Adrenal gland (tissue), 12 donors: ENCODE results near the gene TLE6. TPM values are rescaled to one million over a fixed set of nuclear protein-coding genes. Genes with fewer than 3 reads are reported as not detected.

Experiments
- DNase-seq, 7 donors: peaks; one replicate each; pipeline ENCODE4 v3.0.0-alpha.2; 2019 to 2020
- H3K27ac ChIP-seq, 5 donors: fragments of 200-600 bp; sonication (generic) in 4 of 5; 1 replicate in 3 of 5; 2 replicates in 2 of 5; pipeline versions ENCODE4 v1.5.1 to v1.8.0; 2016 to 2020; ENCODE audit warnings: mild to moderate bottlenecking in 1 of 5
- H3K27me3 ChIP-seq: fragments of 200-600 bp; 2 replicates; pipeline ENCODE4 v1.8.0; 2021
- H3K36me3 ChIP-seq, 2 donors: fragments of 200-600 bp; replicated peaks in 1 of 2; 1 replicate in 1 of 2; 2 replicates in 1 of 2; pipeline versions ENCODE4 v1.5.1 to v1.8.0; 2018 to 2022
- H3K4me1 ChIP-seq, 2 donors: fragments of 200-600 bp; replicated peaks in 1 of 2; 1 replicate in 1 of 2; 2 replicates in 1 of 2; pipeline versions ENCODE4 v1.5.1 to v1.8.0; 2018 to 2021
- H3K4me3 ChIP-seq, 4 donors: fragments of 200-600 bp; sonication (generic) in 3 of 4; one replicate each; pipeline ENCODE4 v1.5.1; 2016 to 2018
- H3K9me3 ChIP-seq, 3 donors: fragments of 200-600 bp; sonication (generic) in 1 of 3; replicated peaks in 1 of 3; 1 replicate in 2 of 3; 2 replicates in 1 of 3; pipeline versions ENCODE4 v1.5.1 to v1.8.0; 2016 to 2021
- POLR2A ChIP-seq, 2 donors: fragments of 450-650 bp; IDR thresholded peaks; one replicate each; pipeline ENCODE4 v1.6.1; 2017; ENCODE audit warnings: antibody characterized with exemption in 2 of 2, mild to moderate bottlenecking in 2 of 2, moderate library complexity in 1 of 2
- WGBS, 4 donors: extraction: QIAGEN DNeasy Blood & Tissue Kit in 2 of 4; methylation state at CpG; one replicate each; pipeline versions ENCODE4 v1.1.5 to v1.1.7; 2013 to 2017; 5-methylcytosine and 5-hydroxymethylcytosine counted together
- intact Hi-C, 2 donors: fragments of 100-400 bp; cut with DNase I; formaldehyde crosslinking; loops; one replicate each; pipeline versions ENCODE4 v1.14.1 to v1.15.0; 2022 to 2023
- polyA plus RNA-seq, 3 donors: library from polyadenylated mRNA; stranded (reverse); fragments of 200-250 nt in 2 of 3; fragments of 350-450 nt in 1 of 3; fragmentation: Illumina TruSeq in 1 of 3; extraction: RNeasy Lipid Tissue Mini Kit (QIAGEN cat#74804) in 1 of 3; gene quantifications; one replicate each; pipeline ENCODE4 v1.2.3, GENCODE V29; 2013 to 2014
- total RNA-seq, 9 donors: library from RNA; depleted of rRNA in 4 of 9; stranded (reverse); fragments of >200 nt in 4 of 9; fragments of 120-200 nt in 1 of 9; fragmentation: NEBNext Ultra II Directional in 1 of 9; extraction: Animal tissue kit (Norgen Biotek cat#: 25700) in 1 of 9; gene quantifications; one replicate each; pipeline versions ENCODE4 v1.1.0 to v1.2.4, GENCODE V29; 2013 to 2023
- TF ChIP-seq, protein P1 (sequence below), 6 experiments: fragments of 450-650 bp in 4 of 6; fragments of 200-600 bp in 2 of 6; sonication (generic) in 1 of 6; IDR thresholded peaks; 1 replicate in 5 of 6; 2 replicates in 1 of 6; pipeline versions ENCODE4 v1.5.1 to v1.8.0; 2016 to 2021; ENCODE audit warnings: antibody characterized with exemption in 6 of 6, mild to moderate bottlenecking in 2 of 6, moderate library complexity in 1 of 6
- donor health status: healthy with polysubstance abuse.
- donor health status: Bipolar disorder and iron deficiency.
- donor health status: DM: yes; HTN: yes; CAD: no.
- donor health status: DM: no; HTN: no; CAD: no.
- donor health status: DM: no; HTN: no; CAD: no.
- donor health status: DM: yes; HTN: yes; CAD: no.

The TLE6 gene
- total and polyA plus RNA-seq, 12 donors = 0.48 to 13.9 (median 2.0) TPM

DNA sequence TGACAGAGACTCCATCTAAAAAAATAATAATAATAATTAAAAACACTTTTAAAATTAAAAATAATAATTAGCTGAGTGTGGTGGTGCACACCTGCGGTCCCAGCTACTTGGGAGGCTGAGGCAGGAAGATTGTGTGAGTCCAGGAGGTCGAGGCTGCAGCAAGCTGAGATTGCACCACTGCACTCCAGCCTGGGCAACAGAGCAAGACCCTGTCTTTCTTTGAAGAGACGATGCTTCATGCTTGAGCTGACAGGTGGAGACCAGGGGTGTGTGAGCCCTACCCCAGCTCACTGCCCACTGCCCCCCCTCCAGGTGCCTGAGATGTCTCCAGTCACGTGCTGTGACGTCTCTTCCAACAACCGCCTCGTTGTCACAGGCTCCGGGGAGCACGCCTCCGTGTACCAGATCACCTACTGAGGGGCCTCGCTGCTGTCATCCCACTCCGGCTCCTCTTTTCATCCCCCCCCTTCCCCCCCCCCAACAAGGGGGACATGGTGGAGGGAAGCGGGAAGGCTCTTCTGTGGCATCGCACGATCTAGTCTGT, 17.3 kb downstream of the TLE6 start:
- WGBS, 4 donors = 76 to 87% (median 81%) methylated on average over 11 to 15 of the region's 15 CpGs
- intact Hi-C loops = no loop called here
- H3K4me3 ChIP-seq = no peak overlapping the region
- H3K27ac ChIP-seq = no peak overlapping the region
- no peaks in the 10 kb centered on the region for H3K4me1 ChIP-seq
- no peaks in the 10 kb centered on the region for H3K9me3 ChIP-seq
- no peak for DNase-seq
- TF ChIP-seq, protein P1, sequence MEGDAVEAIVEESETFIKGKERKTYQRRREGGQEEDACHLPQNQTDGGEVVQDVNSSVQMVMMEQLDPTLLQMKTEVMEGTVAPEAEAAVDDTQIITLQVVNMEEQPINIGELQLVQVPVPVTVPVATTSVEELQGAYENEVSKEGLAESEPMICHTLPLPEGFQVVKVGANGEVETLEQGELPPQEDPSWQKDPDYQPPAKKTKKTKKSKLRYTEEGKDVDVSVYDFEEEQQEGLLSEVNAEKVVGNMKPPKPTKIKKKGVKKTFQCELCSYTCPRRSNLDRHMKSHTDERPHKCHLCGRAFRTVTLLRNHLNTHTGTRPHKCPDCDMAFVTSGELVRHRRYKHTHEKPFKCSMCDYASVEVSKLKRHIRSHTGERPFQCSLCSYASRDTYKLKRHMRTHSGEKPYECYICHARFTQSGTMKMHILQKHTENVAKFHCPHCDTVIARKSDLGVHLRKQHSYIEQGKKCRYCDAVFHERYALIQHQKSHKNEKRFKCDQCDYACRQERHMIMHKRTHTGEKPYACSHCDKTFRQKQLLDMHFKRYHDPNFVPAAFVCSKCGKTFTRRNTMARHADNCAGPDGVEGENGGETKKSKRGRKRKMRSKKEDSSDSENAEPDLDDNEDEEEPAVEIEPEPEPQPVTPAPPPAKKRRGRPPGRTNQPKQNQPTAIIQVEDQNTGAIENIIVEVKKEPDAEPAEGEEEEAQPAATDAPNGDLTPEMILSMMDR (IDR thresholded peaks at IDR 0.05) = no peak
- TF ChIP-seq POLR2A (IDR thresholded peaks at IDR 0.05) = no peak
- no peaks in the 10 kb centered on the region for H3K27me3 ChIP-seq
- H3K36me3 ChIP-seq = no peaks in the 10 kb centered on the region

GRCh38 chr19:2997720-2998119, 20.4 kb downstream of the TLE6 start:
- no peaks in the 10 kb centered on the region for H3K27me3 ChIP-seq
- DNase-seq = no peak
- TF ChIP-seq, protein P1 (IDR thresholded peaks at IDR 0.05) = no peak
- TF ChIP-seq POLR2A (IDR thresholded peaks at IDR 0.05) = no peak
- no peak overlapping the region for H3K27ac ChIP-seq
- no peaks in the 10 kb centered on the region for H3K4me1 ChIP-seq
- intact Hi-C loops = no loop called here
- WGBS, 4 donors = 78 to 83% (median 80%) methylated on average over 9 to 13 of the region's 13 CpGs
- H3K36me3 ChIP-seq = peaks cover 0 to 9% of the 10 kb centered on the region in 2 donors
- no peak overlapping the region for H3K4me3 ChIP-seq
- H3K9me3 ChIP-seq = no peaks in the 10 kb centered on the region

- Histone ChIP-seq H3K4me1 (no peaks in the 10 kb centered on the region), H3K27me3 (no peaks in the 10 kb centered on the region), H3K9me3 (no peaks in the 10 kb centered on the region), H3K27ac (no peak overlapping the region), H3K36me3 (peaks cover 0 to 11% of the 10 kb centered on the region in 2 donors), H3K4me3 (no peak overlapping the region)
- WGBS, 4 donors = 83 to 99% (median 91%) methylated on average over 10 to 11 of the region's 11 CpGs
- TF ChIP-seq, protein P1 (IDR thresholded peaks at IDR 0.05) = no peak
- no peak for TF ChIP-seq POLR2A (IDR thresholded peaks at IDR 0.05)
- no peak for DNase-seq
- intact Hi-C loops = no loop called here
These were observed 21.3 kb downstream of the TLE6 start for GRCh38 chr19:2998642-2999041.

- no peak for TF ChIP-seq POLR2A (IDR thresholded peaks at IDR 0.05)
- TF ChIP-seq, protein P1 (IDR thresholded peaks at IDR 0.05) = no peak
- H3K36me3 ChIP-seq = peaks cover 0 to 11% of the 10 kb centered on the region in 2 donors
- H3K27me3 ChIP-seq = no peaks in the 10 kb centered on the region
- no peak overlapping the region for H3K4me3 ChIP-seq
- H3K27ac ChIP-seq = no peak overlapping the region
- H3K4me1 ChIP-seq = no peaks in the 10 kb centered on the region
- 93 to 96% (median 94%) methylated on average over 6 of the region's 6 CpGs for WGBS, 4 donors
- intact Hi-C loops = no loop called here
- no peak for DNase-seq
- H3K9me3 ChIP-seq = no peaks in the 10 kb centered on the region
These were observed 24.0 kb downstream of the TLE6 start for GRCh38 chr19:3001235-3001800.
